Thyroid gland (tissue), 4 donors: ENCODE data around the gene SLC8A1. TPM values are rescaled to one million over a fixed set of nuclear protein-coding genes. Genes with fewer than 3 reads are reported as not detected.

Experiments used
- DNase-seq, 2 donors: peaks; one replicate each; pipeline ENCODE4 v3.0.0-alpha.2; 2019
- H3K27ac ChIP-seq, 3 donors: fragments of 200-600 bp; sonication (generic); 1 replicate in 2 of 3; 2 replicates in 1 of 3; pipeline ENCODE4 v1.5.1; 2016 to 2019; ENCODE audit warnings: mild to moderate bottlenecking in 1 of 3, moderate library complexity in 1 of 3
- H3K27me3 ChIP-seq: fragments of 200-600 bp; sonication (generic); one replicate; pipeline ENCODE4 v1.5.1; 2019
- H3K36me3 ChIP-seq, 2 donors: fragments of 200-600 bp; sonication (generic); one replicate each; pipeline ENCODE4 v1.5.1; 2016 to 2019
- H3K4me1 ChIP-seq, 2 donors: fragments of 200-600 bp; sonication (generic); one replicate each; pipeline ENCODE4 v1.5.1; 2017 to 2019
- H3K4me3 ChIP-seq, 3 donors: fragments of 200-600 bp; sonication (generic); replicated peaks in 1 of 3; 1 replicate in 2 of 3; 2 replicates in 1 of 3; pipeline ENCODE4 v1.5.1; 2016; ENCODE audit warnings: mild to moderate bottlenecking in 1 of 3
- H3K9me3 ChIP-seq: fragments of 200-600 bp; sonication (generic); one replicate; pipeline ENCODE4 v1.5.1; 2017
- CTCF ChIP-seq, 6 experiments: fragments of 200-600 bp in 3 of 6; fragments of 450-650 bp in 3 of 6; sonication (generic) in 3 of 6; IDR thresholded peaks; one replicate each; pipeline ENCODE4 v1.5.1; 2016 to 2019; ENCODE audit warnings: antibody characterized with exemption in 6 of 6, mild to moderate bottlenecking in 2 of 6, inconsistent platforms in 1 of 6, moderate library complexity in 1 of 6
- POLR2A ChIP-seq, 2 donors: fragments of 450-650 bp; IDR thresholded peaks; one replicate each; pipeline ENCODE4 v1.6.1; 2017; ENCODE audit warnings: antibody characterized with exemption in 2 of 2, mild to moderate bottlenecking in 2 of 2, moderate library complexity in 1 of 2
- WGBS, 2 donors: methylation state at CpG; one replicate each; pipeline ENCODE4 v1.1.5; 2017; 5-methylcytosine and 5-hydroxymethylcytosine counted together
- intact Hi-C: fragments of 100-400 bp; cut with DNase I; formaldehyde crosslinking; loops from one replicate; pipeline ENCODE4 v1.15.1; 2023
- total RNA-seq, 4 donors: library from RNA; depleted of rRNA; stranded (reverse); fragments of >200 nt; gene quantifications; one replicate each; pipeline ENCODE4 v1.2.3, GENCODE V29; 2016

SLC8A1 gene
- total RNA-seq, 4 donors from 2014 or later, result 2.0 to 5.1 (median 4.4) TPM

GRCh38 chr2:40208463-40208862, 243.4 kb downstream of the SLC8A1 start:
- Histone ChIP-seq H3K36me3 (no peaks in the 10 kb centered on the region), H3K4me1 (no peaks in the 10 kb centered on the region), H3K27me3 (no peaks in the 10 kb centered on the region), H3K9me3 (no peaks in the 10 kb centered on the region), H3K4me3 (no peak overlapping the region), H3K27ac (no peak overlapping the region)
- TF ChIP-seq POLR2A (IDR thresholded peaks at IDR 0.05) (no peak), CTCF (IDR thresholded peaks at IDR 0.05) (no peak)
- 52 to 67% methylated on average over 1 of the region's 1 CpG for WGBS, 2 donors
- no peak for DNase-seq
- intact Hi-C loops, result no loop called here

- no peak for DNase-seq
- no peak overlapping the region for H3K27ac ChIP-seq
- H3K4me1 ChIP-seq, result no peaks in the 10 kb centered on the region
- 94 to 95% methylated on average over 4 of the region's 4 CpGs for WGBS, 2 donors
- intact Hi-C loops, result no loop called here
- no peaks in the 10 kb centered on the region for H3K9me3 ChIP-seq
- no peaks in the 10 kb centered on the region for H3K27me3 ChIP-seq
- TF ChIP-seq CTCF (IDR thresholded peaks at IDR 0.05) (no peak), POLR2A (IDR thresholded peaks at IDR 0.05) (no peak)
- no peak overlapping the region for H3K4me3 ChIP-seq
- no peaks in the 10 kb centered on the region for H3K36me3 ChIP-seq
Observed at GRCh38 chr2:40204268-40204667, 247.6 kb downstream of the SLC8A1 start.

- Histone ChIP-seq H3K4me3 (no peak overlapping the region), H3K36me3 (no peaks in the 10 kb centered on the region), H3K9me3 (no peaks in the 10 kb centered on the region), H3K4me1 (no peaks in the 10 kb centered on the region), H3K27ac (no peak overlapping the region), H3K27me3 (no peaks in the 10 kb centered on the region)
- WGBS, 2 donors, result 0 to 20% methylated on average over 1 of the region's 1 CpG
- no peak for DNase-seq
- intact Hi-C loops, result no loop called here
- no peak for TF ChIP-seq POLR2A (IDR thresholded peaks at IDR 0.05)
- TF ChIP-seq CTCF (IDR thresholded peaks at IDR 0.05), result no peak
Observed at GRCh38 chr2:40202798-40203400, 249.0 kb downstream of the SLC8A1 start.

- DNase-seq, result no peak
- Histone ChIP-seq H3K27ac (no peak overlapping the region), H3K36me3 (no peaks in the 10 kb centered on the region), H3K9me3 (no peaks in the 10 kb centered on the region), H3K4me1 (no peaks in the 10 kb centered on the region), H3K27me3 (no peaks in the 10 kb centered on the region), H3K4me3 (no peak overlapping the region)
- intact Hi-C loops, result no loop called here
- TF ChIP-seq CTCF (IDR thresholded peaks at IDR 0.05) (no peak), POLR2A (IDR thresholded peaks at IDR 0.05) (no peak)
Observed at GRCh38 chr2:40201425-40201824, 250.5 kb downstream of the SLC8A1 start.

- DNase-seq, result no peak
- Histone ChIP-seq H3K9me3 (no peaks in the 10 kb centered on the region), H3K4me3 (no peak overlapping the region), H3K27ac (no peak overlapping the region), H3K27me3 (no peaks in the 10 kb centered on the region), H3K36me3 (no peaks in the 10 kb centered on the region), H3K4me1 (no peaks in the 10 kb centered on the region)
- 89 to 90% methylated on average over 2 of the region's 2 CpGs for WGBS, 2 donors
- intact Hi-C loops, result no loop called here
- TF ChIP-seq CTCF (IDR thresholded peaks at IDR 0.05) (no peak), POLR2A (IDR thresholded peaks at IDR 0.05) (no peak)
Observed at GRCh38 chr2:40200366-40200915, 251.4 kb downstream of the SLC8A1 start.
